HCT116 (cell line): ENCODE measurements around the gene WNT3A. TPM values are rescaled to one million over a fixed set of nuclear protein-coding genes. Genes with fewer than 3 reads are reported as not detected.

ENCODE experiments used
- ATAC-seq: fragments of 200-7000 bp; cut with Tn5 transposase; 2 replicates; pipeline ENCODE4 v1.9.1; 2020; ENCODE audit warnings: mild to moderate bottlenecking, moderate library complexity
- BruUV-seq: library from RNA; stranded (reverse); fragments of 400-500 nt; replicated peaks from 2 replicates; lab custom pipeline; 2021; lab: Mats Ljungman, UMichigan
- CTCF ChIA-PET: fragments of 300-600 bp; sonication (Branson Sonifier 250); formaldehyde crosslinking; loops from one replicate; lab custom pipeline; 2021; ENCODE audit warnings: antibody characterized with exemption; lab: Charles Lee
- POLR2A ChIA-PET: fragments of 300-600, 350-600 bp; sonication (Branson Sonifier 250); formaldehyde crosslinking; loops from one replicate; lab custom pipeline; 2021; ENCODE audit warnings: antibody characterized with exemption; lab: Charles Lee
- RAD21 ChIA-PET, 2 experiments: fragments of 300-600 bp; sonication (Branson Sonifier 250); formaldehyde crosslinking; loops; one replicate each; lab custom pipeline; 2023; ENCODE audit warnings: low total read pairs in 2 of 2; ENCODE audit not compliant: uncharacterized antibody in 2 of 2, unreplicated experiment in 2 of 2, low non-redundant PET in 1 of 2; lab: Charles Lee
- DNase-seq: peaks from one replicate; pipeline ENCODE4 v3.0.0-alpha.2; 2010; ENCODE audit warnings: low read depth, low spot score
- H2AFZ ChIP-seq: fragments of 200-600 bp; shearing (Covaris generic), sonication (generic); 2 replicates; pipeline ENCODE4 v1.6.1; 2017; ENCODE audit warnings: low read depth, mixed run types, mixed read lengths, antibody characterized with exemption, low read length; ENCODE audit not compliant: poor library complexity, severe bottlenecking
- H3K27ac ChIP-seq: 2 replicates; pipeline ENCODE4 v1.5.1; 2012; ENCODE audit warnings: low read depth, low read length
- H3K27me3 ChIP-seq: fragments of 200-600 bp; sonication (generic); 2 replicates; pipeline ENCODE4 v1.6.1; 2016; ENCODE audit warnings: mixed run types, low read length, mixed read lengths; ENCODE audit not compliant: insufficient read depth
- H3K36me3 ChIP-seq, 2 experiments: fragments of 200-500 bp in 1 of 2; fragments of 200-600 bp in 1 of 2; sonication (Bioruptor generic) in 1 of 2; sonication (generic) in 1 of 2; 2 replicates each; pipeline versions ENCODE4 v1.5.1 to v1.6.1; 2014 to 2016; ENCODE audit warnings: low read length in 2 of 2, inconsistent platforms in 1 of 2, mixed read lengths in 1 of 2, mixed run types in 1 of 2; ENCODE audit not compliant: insufficient read depth in 2 of 2, control insufficient read depth in 1 of 2
- H3K4me1 ChIP-seq, 2 experiments: fragments of 200-600 bp in 1 of 2; sonication (generic) in 1 of 2; 2 replicates each; pipeline versions ENCODE4 v1.5.1 to v1.6.1; 2012 to 2017; ENCODE audit warnings: low read length in 2 of 2, inconsistent platforms in 1 of 2, mild to moderate bottlenecking in 1 of 2, mixed read lengths in 1 of 2, mixed run types in 1 of 2, moderate library complexity in 1 of 2; ENCODE audit not compliant: insufficient read depth in 2 of 2, control insufficient read depth in 1 of 2
- H3K4me2 ChIP-seq: fragments of 200-600 bp; sonication (generic); 2 replicates; pipeline ENCODE4 v1.6.1; 2017; ENCODE audit warnings: mixed run types, low read length, mixed read lengths
- H3K4me3 ChIP-seq, 2 experiments: fragments of 200-600 bp in 1 of 2; sonication (generic) in 1 of 2; replicated peaks in 1 of 2; 2 replicates each; pipeline ENCODE4 v1.5.1; 2011 to 2016; ENCODE audit warnings: low read length in 2 of 2, control low read depth in 1 of 2, low read depth in 1 of 2, mild to moderate bottlenecking in 1 of 2, mixed read lengths in 1 of 2, mixed run types in 1 of 2
- H3K79me2 ChIP-seq: fragments of 200-600 bp; sonication (generic); 2 replicates; pipeline ENCODE4 v1.6.1; 2017; ENCODE audit warnings: mild to moderate bottlenecking, mixed run types, low read length, moderate library complexity, mixed read lengths; ENCODE audit not compliant: insufficient read depth
- H3K9ac ChIP-seq: fragments of 200-600 bp; sonication (generic); 2 replicates; pipeline ENCODE4 v1.6.1; 2016; ENCODE audit warnings: low read length, mixed read lengths
- H3K9me2 ChIP-seq: fragments of 200-600 bp; sonication (generic), shearing (Covaris generic); 2 replicates; pipeline ENCODE4 v1.6.1; 2017; ENCODE audit warnings: mixed run types, mild to moderate bottlenecking, moderate library complexity; ENCODE audit not compliant: insufficient read depth
- H3K9me3 ChIP-seq, 2 experiments: fragments of 200-500 bp in 1 of 2; fragments of 200-600 bp in 1 of 2; sonication (Bioruptor generic) in 1 of 2; sonication (generic) in 1 of 2; 2 replicates each; pipeline ENCODE4 v1.6.1; 2014 to 2017; ENCODE audit warnings: low read length in 2 of 2, mixed read lengths in 2 of 2, inconsistent platforms in 1 of 2, low read depth in 1 of 2, mild to moderate bottlenecking in 1 of 2, mixed run types in 1 of 2, moderate library complexity in 1 of 2; ENCODE audit not compliant: control insufficient read depth in 1 of 2, insufficient read depth in 1 of 2
- H4K20me1 ChIP-seq: fragments of 200-600 bp; sonication (generic), shearing (Covaris generic); 2 replicates; pipeline ENCODE4 v1.6.1; 2017; ENCODE audit warnings: mixed run types, mild to moderate bottlenecking, moderate library complexity; ENCODE audit not compliant: insufficient read depth
- CBX3 ChIP-seq: IDR thresholded peaks from 2 replicates; pipeline ENCODE4 v1.6.1; 2012; ENCODE audit warnings: low read depth
- CEBPB ChIP-seq: IDR thresholded peaks from 2 replicates; pipeline ENCODE4 v1.6.1; 2012; ENCODE audit warnings: low read depth
- EGR1 ChIP-seq: IDR thresholded peaks from 2 replicates; pipeline ENCODE4 v1.6.1; 2012; ENCODE audit warnings: low read depth
- EZH2 ChIP-seq: fragments of 200-600 bp; sonication (generic); IDR thresholded peaks from 2 replicates; pipeline ENCODE4 v1.6.1; 2017; ENCODE audit warnings: antibody characterized with exemption, mixed run types
- JUND ChIP-seq: IDR thresholded peaks from 2 replicates; pipeline ENCODE4 v1.6.1; 2012
- POLR2A ChIP-seq: IDR thresholded peaks from 2 replicates; pipeline ENCODE4 v1.7.0; 2011; ENCODE audit warnings: borderline replicate concordance; ENCODE audit not compliant: insufficient read depth, insufficient read length; ENCODE audit errors: extremely low read depth
- POLR2AphosphoS5 ChIP-seq: IDR thresholded peaks from 2 replicates; pipeline ENCODE4 v1.6.1; 2011; ENCODE audit warnings: mild to moderate bottlenecking, low read depth, low read length, moderate library complexity
- RAD21 ChIP-seq: IDR thresholded peaks from 2 replicates; pipeline ENCODE4 v1.6.1; 2012; ENCODE audit warnings: low read depth, mild to moderate bottlenecking
- SIN3A ChIP-seq: IDR thresholded peaks from 2 replicates; pipeline ENCODE4 v1.6.1; 2012; ENCODE audit warnings: low read depth
- SP1 ChIP-seq: IDR thresholded peaks from 2 replicates; pipeline ENCODE4 v1.6.1; 2012; ENCODE audit warnings: low read depth
- SRF ChIP-seq: IDR thresholded peaks from 2 replicates; pipeline ENCODE4 v1.6.1; 2012; ENCODE audit warnings: low read depth
- TCF7L2 ChIP-seq: IDR thresholded peaks from 2 replicates; pipeline ENCODE4 v1.7.0; 2011; ENCODE audit warnings: borderline replicate concordance, inconsistent platforms; ENCODE audit not compliant: insufficient read depth, insufficient read length; ENCODE audit errors: extremely low read depth
- YY1 ChIP-seq: IDR thresholded peaks from 2 replicates; pipeline ENCODE4 v1.6.1; 2011; ENCODE audit warnings: low read length, low read depth, moderate library complexity, mild to moderate bottlenecking; ENCODE audit not compliant: insufficient replicate concordance; ENCODE audit errors: extremely low read depth
- ZNF274 ChIP-seq: fragments of 200-500 bp; sonication (Bioruptor generic); IDR thresholded peaks from 2 replicates; pipeline ENCODE4 v1.6.1; 2014; ENCODE audit warnings: mild to moderate bottlenecking, low read depth, low read length, inconsistent platforms
- intact Hi-C: fragments of 100-400 bp; cut with micrococcal nuclease; formaldehyde crosslinking; loops from 2 replicates; pipeline ENCODE4 v1.10.0; 2022
- total RNA-seq: library from RNA; stranded (reverse); gene quantifications from one replicate; pipeline ENCODE4 v1.2.1, GENCODE V29; 2021; ENCODE audit not compliant: unreplicated experiment
- TF ChIP-seq, protein P1 (sequence below): IDR thresholded peaks from 2 replicates; pipeline ENCODE4 v1.6.1; 2012
- TF ChIP-seq, protein P2 (sequence below), 3 experiments: fragments of 200-600 bp in 1 of 3; sonication (generic) in 1 of 3; IDR thresholded peaks in 2 of 3; conservative IDR thresholded peaks in 1 of 3; 2 replicates each; pipeline ENCODE4 v1.5.1; 2012 to 2017; ENCODE audit warnings: low read depth in 2 of 3, low read length in 2 of 3, antibody characterized with exemption in 1 of 3, borderline replicate concordance in 1 of 3, control low read depth in 1 of 3, mild to moderate bottlenecking in 1 of 3, mixed read lengths in 1 of 3, mixed run types in 1 of 3, moderate library complexity in 1 of 3; ENCODE audit not compliant: insufficient read depth in 1 of 3
- TF ChIP-seq, protein P3 (sequence below): IDR thresholded peaks from 2 replicates; pipeline ENCODE4 v1.6.1; 2012; ENCODE audit warnings: low read depth
- TF ChIP-seq, protein P4 (sequence below): IDR thresholded peaks from 2 replicates; pipeline ENCODE4 v1.6.1; 2011; ENCODE audit warnings: mild to moderate bottlenecking, low read length, moderate library complexity; ENCODE audit not compliant: insufficient replicate concordance; ENCODE audit errors: extremely low read depth
- TF ChIP-seq, protein P5 (sequence below): IDR thresholded peaks from 2 replicates; pipeline ENCODE4 v1.6.1; 2012

Gene WNT3A
- total RNA-seq, 1 experiment from 2014 or later, result 3.7 TPM

DNA sequence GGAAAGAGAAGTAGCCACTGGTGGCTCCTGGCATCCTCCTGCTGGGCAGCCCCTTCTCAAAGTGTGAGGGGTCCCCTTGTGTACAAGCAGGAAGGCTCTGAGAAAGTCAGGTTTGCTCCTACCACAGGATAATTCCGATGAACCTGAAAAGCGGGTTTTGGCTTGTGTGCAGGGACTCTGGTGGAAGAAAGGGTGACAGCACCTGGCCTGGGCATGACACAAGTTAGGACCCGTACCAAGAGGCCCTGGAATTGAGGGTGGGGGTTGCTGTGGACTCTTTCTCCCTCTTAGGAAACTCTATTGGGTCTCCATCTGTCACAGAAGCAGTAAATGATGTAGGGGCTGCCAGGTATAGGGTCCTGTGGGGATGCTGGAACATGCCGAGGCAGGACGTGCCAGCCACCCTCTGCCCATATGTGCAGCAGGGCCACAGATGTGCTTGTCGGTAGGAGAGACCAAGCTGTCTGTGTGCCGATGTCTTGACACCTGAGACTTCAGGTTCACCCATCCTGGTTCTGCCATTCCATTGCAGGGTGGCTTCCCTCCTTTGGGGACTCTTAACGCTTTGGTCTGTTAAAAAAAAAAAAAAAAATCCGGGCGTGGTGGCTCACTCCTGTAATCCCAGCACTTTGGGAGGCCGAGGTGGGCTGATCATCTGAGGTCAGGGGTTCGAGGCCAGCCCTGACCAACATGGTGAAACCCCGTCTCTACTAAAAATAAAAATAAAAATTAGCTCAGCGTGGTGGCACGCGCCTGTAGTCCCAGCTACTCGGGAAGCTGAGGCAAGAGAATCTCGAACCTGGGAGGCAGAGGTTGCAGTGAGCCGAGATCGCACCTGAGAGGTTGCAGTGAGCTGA lies 86.5 kb downstream of the WNT3A start:
- peaks cover 40% of the 10 kb centered on the region; the same call in 1 of the 2 replicates for H4K20me1 ChIP-seq
- POLR2A ChIA-PET, result no interaction called here
- no peaks in the 10 kb centered on the region for H3K27me3 ChIP-seq
- H3K4me3 ChIP-seq, result no peak overlapping the region
- no peak overlapping the region for H3K4me2 ChIP-seq
- TF ChIP-seq JUND (no peak), POLR2A (no peak), POLR2AphosphoS5 (no peak), RAD21 (no peak), CBX3 (no peak), EZH2 (no peak), YY1 (no peak), CEBPB (no peak), SIN3A (no peak), SP1 (no peak), ZNF274 (no peak), SRF (no peak), TCF7L2 (no peak), EGR1 (no peak)
- TF ChIP-seq, protein P1, sequence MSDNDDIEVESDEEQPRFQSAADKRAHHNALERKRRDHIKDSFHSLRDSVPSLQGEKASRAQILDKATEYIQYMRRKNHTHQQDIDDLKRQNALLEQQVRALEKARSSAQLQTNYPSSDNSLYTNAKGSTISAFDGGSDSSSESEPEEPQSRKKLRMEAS, result no peak
- TF ChIP-seq, protein P2, sequence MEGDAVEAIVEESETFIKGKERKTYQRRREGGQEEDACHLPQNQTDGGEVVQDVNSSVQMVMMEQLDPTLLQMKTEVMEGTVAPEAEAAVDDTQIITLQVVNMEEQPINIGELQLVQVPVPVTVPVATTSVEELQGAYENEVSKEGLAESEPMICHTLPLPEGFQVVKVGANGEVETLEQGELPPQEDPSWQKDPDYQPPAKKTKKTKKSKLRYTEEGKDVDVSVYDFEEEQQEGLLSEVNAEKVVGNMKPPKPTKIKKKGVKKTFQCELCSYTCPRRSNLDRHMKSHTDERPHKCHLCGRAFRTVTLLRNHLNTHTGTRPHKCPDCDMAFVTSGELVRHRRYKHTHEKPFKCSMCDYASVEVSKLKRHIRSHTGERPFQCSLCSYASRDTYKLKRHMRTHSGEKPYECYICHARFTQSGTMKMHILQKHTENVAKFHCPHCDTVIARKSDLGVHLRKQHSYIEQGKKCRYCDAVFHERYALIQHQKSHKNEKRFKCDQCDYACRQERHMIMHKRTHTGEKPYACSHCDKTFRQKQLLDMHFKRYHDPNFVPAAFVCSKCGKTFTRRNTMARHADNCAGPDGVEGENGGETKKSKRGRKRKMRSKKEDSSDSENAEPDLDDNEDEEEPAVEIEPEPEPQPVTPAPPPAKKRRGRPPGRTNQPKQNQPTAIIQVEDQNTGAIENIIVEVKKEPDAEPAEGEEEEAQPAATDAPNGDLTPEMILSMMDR (IDR thresholded peaks at IDR 0.05 in 2 of 3, conservative IDR thresholded peaks at IDR 0.05 in 1 of 3; ENCODE audit: borderline replicate concordance in 1 of 3, insufficient read depth in 1 of 3, low read depth in 2 of 3, low read length in 2 of 3), result no peak
- TF ChIP-seq, protein P3, sequence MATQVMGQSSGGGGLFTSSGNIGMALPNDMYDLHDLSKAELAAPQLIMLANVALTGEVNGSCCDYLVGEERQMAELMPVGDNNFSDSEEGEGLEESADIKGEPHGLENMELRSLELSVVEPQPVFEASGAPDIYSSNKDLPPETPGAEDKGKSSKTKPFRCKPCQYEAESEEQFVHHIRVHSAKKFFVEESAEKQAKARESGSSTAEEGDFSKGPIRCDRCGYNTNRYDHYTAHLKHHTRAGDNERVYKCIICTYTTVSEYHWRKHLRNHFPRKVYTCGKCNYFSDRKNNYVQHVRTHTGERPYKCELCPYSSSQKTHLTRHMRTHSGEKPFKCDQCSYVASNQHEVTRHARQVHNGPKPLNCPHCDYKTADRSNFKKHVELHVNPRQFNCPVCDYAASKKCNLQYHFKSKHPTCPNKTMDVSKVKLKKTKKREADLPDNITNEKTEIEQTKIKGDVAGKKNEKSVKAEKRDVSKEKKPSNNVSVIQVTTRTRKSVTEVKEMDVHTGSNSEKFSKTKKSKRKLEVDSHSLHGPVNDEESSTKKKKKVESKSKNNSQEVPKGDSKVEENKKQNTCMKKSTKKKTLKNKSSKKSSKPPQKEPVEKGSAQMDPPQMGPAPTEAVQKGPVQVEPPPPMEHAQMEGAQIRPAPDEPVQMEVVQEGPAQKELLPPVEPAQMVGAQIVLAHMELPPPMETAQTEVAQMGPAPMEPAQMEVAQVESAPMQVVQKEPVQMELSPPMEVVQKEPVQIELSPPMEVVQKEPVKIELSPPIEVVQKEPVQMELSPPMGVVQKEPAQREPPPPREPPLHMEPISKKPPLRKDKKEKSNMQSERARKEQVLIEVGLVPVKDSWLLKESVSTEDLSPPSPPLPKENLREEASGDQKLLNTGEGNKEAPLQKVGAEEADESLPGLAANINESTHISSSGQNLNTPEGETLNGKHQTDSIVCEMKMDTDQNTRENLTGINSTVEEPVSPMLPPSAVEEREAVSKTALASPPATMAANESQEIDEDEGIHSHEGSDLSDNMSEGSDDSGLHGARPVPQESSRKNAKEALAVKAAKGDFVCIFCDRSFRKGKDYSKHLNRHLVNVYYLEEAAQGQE, result no peak
- TF ChIP-seq, protein P4, sequence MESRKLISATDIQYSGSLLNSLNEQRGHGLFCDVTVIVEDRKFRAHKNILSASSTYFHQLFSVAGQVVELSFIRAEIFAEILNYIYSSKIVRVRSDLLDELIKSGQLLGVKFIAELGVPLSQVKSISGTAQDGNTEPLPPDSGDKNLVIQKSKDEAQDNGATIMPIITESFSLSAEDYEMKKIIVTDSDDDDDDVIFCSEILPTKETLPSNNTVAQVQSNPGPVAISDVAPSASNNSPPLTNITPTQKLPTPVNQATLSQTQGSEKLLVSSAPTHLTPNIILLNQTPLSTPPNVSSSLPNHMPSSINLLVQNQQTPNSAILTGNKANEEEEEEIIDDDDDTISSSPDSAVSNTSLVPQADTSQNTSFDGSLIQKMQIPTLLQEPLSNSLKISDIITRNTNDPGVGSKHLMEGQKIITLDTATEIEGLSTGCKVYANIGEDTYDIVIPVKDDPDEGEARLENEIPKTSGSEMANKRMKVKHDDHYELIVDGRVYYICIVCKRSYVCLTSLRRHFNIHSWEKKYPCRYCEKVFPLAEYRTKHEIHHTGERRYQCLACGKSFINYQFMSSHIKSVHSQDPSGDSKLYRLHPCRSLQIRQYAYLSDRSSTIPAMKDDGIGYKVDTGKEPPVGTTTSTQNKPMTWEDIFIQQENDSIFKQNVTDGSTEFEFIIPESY, result no peak
- TF ChIP-seq, protein P5, sequence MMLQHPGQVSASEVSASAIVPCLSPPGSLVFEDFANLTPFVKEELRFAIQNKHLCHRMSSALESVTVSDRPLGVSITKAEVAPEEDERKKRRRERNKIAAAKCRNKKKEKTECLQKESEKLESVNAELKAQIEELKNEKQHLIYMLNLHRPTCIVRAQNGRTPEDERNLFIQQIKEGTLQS, result no peak
- peaks cover 100% of the 10 kb centered on the region for H3K79me2 ChIP-seq
- ATAC-seq (no peak), DNase-seq (no peak)
- no peak overlapping the region for H3K9ac ChIP-seq
- intact Hi-C loops, result no loop called here
- H2AFZ ChIP-seq, result no peak overlapping the region
- CTCF ChIA-PET, result no interaction called here
- RAD21 ChIA-PET, result no interaction called here
- peaks cover 8 to 72% of the 10 kb centered on the region in 2 experiments for H3K36me3 ChIP-seq
- no peaks in the 10 kb centered on the region for H3K9me2 ChIP-seq
- no peak overlapping the region for H3K27ac ChIP-seq
- H3K9me3 ChIP-seq, result peaks cover 10 to 19% of the 10 kb centered on the region in 2 experiments; a peak in 2 of 4 replicates
- BruUV-seq, result no TSS peak
- H3K4me1 ChIP-seq, result no peaks in the 10 kb centered on the region; a peak in 1 of 4 replicates
